ENCODE measurements around the gene ZFP3. TPM values are rescaled to one million over a fixed set of nuclear protein-coding genes. Genes with fewer than 3 reads are reported as not detected.
"Not testable (repeated sequence)": the region's sequence is repeated elsewhere in the genome, so short reads cannot be mapped to it uniquely, and the experiment has no call there.

ZFP3 gene
- total RNA-seq (10 to 100 TPM in 1 of 5 donors, 1 to 10 TPM in 4; 2.9 to 15.2 (median 6.6) TPM), polyA plus RNA-seq (1 to 10 TPM; 1.7 to 2.6 (median 1.7) TPM)
- long read RNA-seq, donor 1, result 0 reads
- long read RNA-seq, donor 2, full-length matches to known transcripts, result 5 of 5 reads
- long read RNA-seq, donor 2, partial matches to known transcripts, result 0 of 5 reads
- long read RNA-seq, donor 2, other reads (novel, unspliced or antisense), result 0 of 5 reads
- long read RNA-seq, donor 3, full-length matches to known transcripts, result 1 of 1 reads
- long read RNA-seq, donor 3, partial matches to known transcripts, result 0 of 1 reads
- long read RNA-seq, donor 3, other reads (novel, unspliced or antisense), result 0 of 1 reads
- long read RNA-seq, donor 4, result 0 reads
- long read RNA-seq, donor 5, full-length matches to known transcripts, result 3 of 3 reads
- long read RNA-seq, donor 5, partial matches to known transcripts, result 0 of 3 reads
- long read RNA-seq, donor 5, other reads (novel, unspliced or antisense), result 0 of 3 reads
- long read RNA-seq, donor 6, full-length matches to known transcripts, result 7 of 7 reads
- long read RNA-seq, donor 6, partial matches to known transcripts, result 0 of 7 reads
- long read RNA-seq, donor 6, other reads (novel, unspliced or antisense), result 0 of 7 reads
- long read RNA-seq, donor 7, full-length matches to known transcripts, result 3 of 3 reads
- long read RNA-seq, donor 7, partial matches to known transcripts, result 0 of 3 reads
- long read RNA-seq, donor 7, other reads (novel, unspliced or antisense), result 0 of 3 reads
- long read RNA-seq, donor 8, full-length matches to known transcripts, result 2 of 2 reads
- long read RNA-seq, donor 8, partial matches to known transcripts, result 0 of 2 reads
- long read RNA-seq, donor 8, other reads (novel, unspliced or antisense), result 0 of 2 reads
- long read RNA-seq, donor 9, full-length matches to known transcripts, result 2 of 2 reads
- long read RNA-seq, donor 9, partial matches to known transcripts, result 0 of 2 reads
- long read RNA-seq, donor 9, other reads (novel, unspliced or antisense), result 0 of 2 reads
- long read RNA-seq, donor 10, full-length matches to known transcripts, result 3 of 3 reads
- long read RNA-seq, donor 10, partial matches to known transcripts, result 0 of 3 reads
- long read RNA-seq, donor 10, other reads (novel, unspliced or antisense), result 0 of 3 reads

DNA sequence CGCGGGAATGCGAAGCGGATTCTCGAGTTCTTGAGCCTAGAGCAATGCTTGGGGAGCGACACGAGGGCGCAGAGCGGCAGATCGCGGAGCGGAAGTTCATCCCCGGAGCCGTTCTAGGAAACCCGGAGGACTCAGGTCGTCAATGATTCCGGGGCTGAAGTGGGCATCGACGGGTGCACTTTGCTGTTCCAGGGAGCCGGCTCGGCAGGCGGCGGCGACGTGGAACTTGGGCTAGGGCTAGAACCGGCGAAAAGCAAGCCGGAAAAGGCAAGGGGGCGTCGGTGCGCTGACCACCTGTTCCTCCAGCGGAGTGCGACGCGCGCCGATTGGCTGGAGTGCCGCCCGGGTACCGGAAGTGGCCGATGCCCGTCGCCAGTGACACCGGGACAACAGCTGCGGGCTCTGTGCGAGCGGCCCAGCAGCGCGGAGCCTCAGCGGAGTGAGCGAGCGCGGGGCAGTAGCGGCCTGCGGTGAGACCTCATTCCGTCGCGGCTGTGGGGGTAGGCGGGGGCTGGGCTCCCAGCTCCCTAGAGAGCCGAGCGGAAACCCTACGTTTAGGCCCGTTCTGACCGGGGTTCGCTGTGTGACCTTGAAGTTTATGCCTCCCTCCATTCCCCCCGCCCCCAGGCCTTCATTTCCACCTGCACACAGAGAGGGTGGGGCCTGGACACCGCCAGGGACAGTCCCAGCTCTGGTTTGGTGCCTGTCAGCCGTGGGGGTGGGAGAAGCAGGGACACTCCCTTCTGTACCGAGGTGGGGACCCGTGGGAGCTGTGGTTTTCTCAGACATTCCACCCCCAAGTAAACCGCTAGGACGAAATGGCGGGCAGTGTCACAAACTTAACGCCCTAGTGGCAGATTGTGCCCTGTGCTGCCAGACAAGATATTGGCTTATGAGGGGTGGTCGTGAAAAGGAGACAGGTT is at the start of gene ZFP3:
ZFP3 (plus strand) TSS at position 362 of the 923 bp plus-strand sequence. CDS start 13,038 bp downstream, outside the sequence.
- Histone ChIP-seq H3K27me3 (no peaks in the 10 kb centered on the region), H3K27ac (peak within 1 kb of the TSS; percentile 79 to 88 (median 82)), H3K4me1 (peaks cover 16 to 29% (median 21%) of the 10 kb centered on the region in 4 donors), H3K9me3 (peaks cover 0 to 17% (median 4%) of the 10 kb centered on the region in 4 donors), H3K36me3 (peaks cover 0 to 23% (median 10%) of the 10 kb centered on the region in 4 donors), H3K4me3 (peak within 1 kb of the TSS; percentile 71 to 94 (median 84))
- peak; percentile 87 to 96 for DNase-seq
- WGBS, 5 donors, result 0 to 11% (median 1%) methylated on average over 18 to 75 of the region's 75 CpGs
- intact Hi-C loops (cut with DNase I; ENCODE audit: low total_unique reads), result no loop called here
- no peak for TF ChIP-seq POLR2A (IDR thresholded peaks at IDR 0.05)
- no peak for TF ChIP-seq EP300 (IDR thresholded peaks at IDR 0.05)
- TF ChIP-seq, protein P1, sequence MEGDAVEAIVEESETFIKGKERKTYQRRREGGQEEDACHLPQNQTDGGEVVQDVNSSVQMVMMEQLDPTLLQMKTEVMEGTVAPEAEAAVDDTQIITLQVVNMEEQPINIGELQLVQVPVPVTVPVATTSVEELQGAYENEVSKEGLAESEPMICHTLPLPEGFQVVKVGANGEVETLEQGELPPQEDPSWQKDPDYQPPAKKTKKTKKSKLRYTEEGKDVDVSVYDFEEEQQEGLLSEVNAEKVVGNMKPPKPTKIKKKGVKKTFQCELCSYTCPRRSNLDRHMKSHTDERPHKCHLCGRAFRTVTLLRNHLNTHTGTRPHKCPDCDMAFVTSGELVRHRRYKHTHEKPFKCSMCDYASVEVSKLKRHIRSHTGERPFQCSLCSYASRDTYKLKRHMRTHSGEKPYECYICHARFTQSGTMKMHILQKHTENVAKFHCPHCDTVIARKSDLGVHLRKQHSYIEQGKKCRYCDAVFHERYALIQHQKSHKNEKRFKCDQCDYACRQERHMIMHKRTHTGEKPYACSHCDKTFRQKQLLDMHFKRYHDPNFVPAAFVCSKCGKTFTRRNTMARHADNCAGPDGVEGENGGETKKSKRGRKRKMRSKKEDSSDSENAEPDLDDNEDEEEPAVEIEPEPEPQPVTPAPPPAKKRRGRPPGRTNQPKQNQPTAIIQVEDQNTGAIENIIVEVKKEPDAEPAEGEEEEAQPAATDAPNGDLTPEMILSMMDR (IDR thresholded peaks at IDR 0.05), result no peak
- peak; percentile 17 to 79 (median 50) for TF ChIP-seq POLR2AphosphoS5 (IDR thresholded peaks at IDR 0.05)

DNA sequence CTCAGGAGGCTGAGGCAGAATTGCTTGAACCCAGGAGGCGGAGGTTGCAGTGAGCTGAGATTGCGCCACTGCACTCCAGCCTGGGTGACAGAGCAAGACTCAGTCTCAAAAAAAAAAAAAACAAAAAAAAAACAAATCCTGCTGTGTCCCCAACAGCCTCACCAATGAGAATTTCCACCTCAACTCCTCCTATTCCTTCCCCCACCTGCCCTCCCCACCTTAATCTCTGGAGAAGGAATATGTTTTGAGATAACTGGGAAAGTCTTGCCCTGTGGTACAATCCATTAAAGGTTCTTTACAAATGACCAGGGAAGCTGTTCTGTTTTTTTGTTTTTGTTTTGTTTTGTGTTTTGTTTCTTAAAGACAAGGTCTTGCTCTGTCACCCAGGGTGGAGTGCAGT is 48.1 kb upstream of the ZFP3 start:
- 84 to 100% (median 90%) methylated on average over 2 of the region's 2 CpGs for WGBS, 5 donors
- H3K4me3 ChIP-seq; DNase-seq; H3K9me3 ChIP-seq; intact Hi-C loops (cut with DNase I; ENCODE audit: low total_unique reads); H3K27ac ChIP-seq; H3K36me3 ChIP-seq: not testable (repeated sequence)
- peaks cover 0 to 13% (median under 1%) of the 10 kb centered on the region in 3 donors for H3K27me3 ChIP-seq
- peaks cover 0 to 35% (median 16%) of the 10 kb centered on the region in 4 donors for H3K4me1 ChIP-seq

DNA sequence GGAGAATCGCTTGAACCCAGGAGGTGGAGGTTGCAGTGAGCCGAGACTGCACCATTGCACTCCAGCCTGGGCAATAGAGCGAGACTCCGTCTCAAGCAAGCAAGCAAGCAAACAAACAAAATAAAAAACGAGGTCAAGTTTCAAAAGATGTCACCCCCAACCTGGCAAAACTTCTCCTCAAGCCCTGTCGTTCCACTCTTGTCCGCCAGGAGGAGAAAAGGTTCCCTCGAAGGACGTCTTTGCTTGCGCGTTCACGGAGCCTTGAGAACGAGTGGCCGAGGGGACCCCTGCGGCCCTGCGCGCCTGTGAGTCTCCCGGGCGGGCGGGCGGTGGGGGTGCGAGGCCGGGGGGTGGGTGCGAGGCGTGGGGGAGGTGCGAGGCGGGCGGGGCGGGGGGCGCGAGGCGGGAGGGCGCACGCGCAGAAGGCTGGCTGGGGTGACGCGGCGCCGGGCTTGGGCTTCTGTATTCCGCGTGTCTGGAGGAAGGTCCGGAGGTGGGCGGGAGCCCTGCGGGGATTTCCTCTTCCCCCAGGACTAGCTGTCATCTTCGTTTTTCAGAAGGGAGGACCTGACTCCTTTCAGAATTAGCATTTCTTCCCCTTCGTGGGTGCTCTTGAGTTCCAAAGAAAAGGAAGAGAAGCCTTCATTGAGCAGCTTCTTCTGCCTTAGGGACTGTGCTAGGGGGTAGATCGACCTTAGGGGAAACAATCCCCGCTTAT is 46.7 kb upstream of the ZFP3 start:
- H3K4me1 ChIP-seq, result peaks cover 0 to 27% (median 16%) of the 10 kb centered on the region in 4 donors
- WGBS, 5 donors, result 3 to 8% (median 3%) methylated on average over 16 to 48 of the region's 48 CpGs
- H3K36me3 ChIP-seq, result no peaks in the 10 kb centered on the region
- TF ChIP-seq, protein P1 (IDR thresholded peaks at IDR 0.05), result peak in 5 of 7 experiments; percentile 76 to 95 (median 78)
- peak in 2 of 3 donors; percentile 15 to 54 for TF ChIP-seq POLR2AphosphoS5 (IDR thresholded peaks at IDR 0.05)
- no peak for TF ChIP-seq POLR2A (IDR thresholded peaks at IDR 0.05)
- H3K27me3 ChIP-seq, result peaks cover 0 to 24% (median 6%) of the 10 kb centered on the region in 3 donors
- no peaks in the 10 kb centered on the region for H3K9me3 ChIP-seq
- intact Hi-C loops (cut with DNase I; ENCODE audit: low total_unique reads), result no loop called here
- H3K4me3 ChIP-seq, result peak overlapping the region; percentile 50 to 56 (median 54)
- peak; percentile 81 to 95 for DNase-seq
- H3K27ac ChIP-seq, result peak overlapping the region in 4 of 5 donors; percentile 55 to 77 (median 69)

Measured in stomach (tissue), 19 donors.